HepG2 (cell line): ENCODE results near the gene GCDH. TPM values are rescaled to one million over a fixed set of nuclear protein-coding genes. Genes with fewer than 3 reads are reported as not detected.
A peak's percentile ranks its signal among the peaks of the same experiment; 100 is the strongest.

ENCODE experiments used
- AFF4 ChIP-seq: sonication (generic); formaldehyde crosslinking; IDR thresholded peaks from 2 replicates; pipeline ENCODE4 v1.4.0; 2020; ENCODE audit warnings: missing genetic modification reagents
- DDIT3 ChIP-seq: sonication (generic); formaldehyde crosslinking; IDR thresholded peaks from 2 replicates; pipeline ENCODE4 v1.4.0; 2020; ENCODE audit warnings: mild to moderate bottlenecking, missing genetic modification reagents
- FOSL2 ChIP-seq: sonication (generic); formaldehyde crosslinking; IDR thresholded peaks from 2 replicates; pipeline ENCODE4 v1.4.0; 2020; ENCODE audit warnings: missing genetic modification reagents
- GATAD1 ChIP-seq: IDR thresholded peaks from 2 replicates; pipeline ENCODE4 v1.6.1; 2016; ENCODE audit warnings: missing genetic modification reagents, missing compliant biosample characterization
- GPN1 ChIP-seq: sonication (generic); formaldehyde crosslinking; IDR thresholded peaks from 2 replicates; pipeline ENCODE4 v1.5.1; 2020; ENCODE audit warnings: missing genetic modification reagents, borderline replicate concordance
- HMG20B ChIP-seq: conservative IDR thresholded peaks from 2 replicates; pipeline ENCODE4 v1.6.1; 2016; ENCODE audit warnings: missing genetic modification reagents, missing compliant biosample characterization
- JUN ChIP-seq: sonication (generic); formaldehyde crosslinking; IDR thresholded peaks from 2 replicates; pipeline ENCODE4 v1.4.0; 2020; ENCODE audit warnings: mild to moderate bottlenecking, missing genetic modification reagents
- MED13 ChIP-seq: sonication (generic); formaldehyde crosslinking; IDR thresholded peaks from 2 replicates; pipeline ENCODE4 v1.5.0; 2020; ENCODE audit warnings: missing genetic modification reagents
- MIER2 ChIP-seq: IDR thresholded peaks from 2 replicates; pipeline ENCODE4 v1.6.1; 2016; ENCODE audit warnings: missing biosample characterization, missing genetic modification reagents
- NFAT5 ChIP-seq: sonication (generic); formaldehyde crosslinking; IDR thresholded peaks from 2 replicates; pipeline ENCODE4 v1.4.0; 2020; ENCODE audit warnings: missing genetic modification reagents
- RAD51 ChIP-seq: fragments of 450-650 bp; IDR thresholded peaks from 2 replicates; pipeline ENCODE4 v1.6.1; 2016; ENCODE audit warnings: borderline replicate concordance
- SYNCRIP ChIP-seq: fragments of 200-400 bp; formaldehyde crosslinking; IDR thresholded peaks from 2 replicates; pipeline ENCODE4 v1.6.1; 2018; ENCODE audit warnings: mild to moderate bottlenecking, low read depth, low read length; ENCODE audit not compliant: insufficient read depth
- TBP ChIP-seq: sonication (generic); formaldehyde crosslinking; IDR thresholded peaks from 2 replicates; pipeline ENCODE4 v1.5.0; 2020; ENCODE audit warnings: missing genetic modification reagents
- ZKSCAN8 ChIP-seq: IDR thresholded peaks from 2 replicates; pipeline ENCODE4 v1.6.1; 2016; ENCODE audit warnings: borderline replicate concordance, missing genetic modification reagents, missing compliant biosample characterization
- ZNF101 ChIP-seq: sonication (generic); formaldehyde crosslinking; IDR thresholded peaks from 2 replicates; pipeline ENCODE4 v1.4.0; 2020; ENCODE audit warnings: mild to moderate bottlenecking, low read depth, missing genetic modification reagents, borderline replicate concordance
- ZNF292 ChIP-seq: sonication (generic); formaldehyde crosslinking; IDR thresholded peaks from 2 replicates; pipeline ENCODE4 v1.8.1; 2022; ENCODE audit warnings: mild to moderate bottlenecking, low read depth, missing genetic modification reagents, borderline replicate concordance
- ZNF329 ChIP-seq: sonication (generic); formaldehyde crosslinking; IDR thresholded peaks from 2 replicates; pipeline ENCODE4 v1.9.0; 2021; ENCODE audit warnings: low read depth, mild to moderate bottlenecking, missing genetic modification reagents
- ZNF615 ChIP-seq: sonication (generic); formaldehyde crosslinking; IDR thresholded peaks from 2 replicates; pipeline ENCODE4 v1.5.0; 2020; ENCODE audit warnings: mild to moderate bottlenecking, missing genetic modification reagents, borderline replicate concordance
- ZNF740 ChIP-seq: sonication (generic); formaldehyde crosslinking; IDR thresholded peaks from 2 replicates; pipeline ENCODE4 v1.4.0; 2020; ENCODE audit warnings: missing genetic modification reagents
- ZNF790 ChIP-seq: sonication (generic); formaldehyde crosslinking; IDR thresholded peaks from 2 replicates; pipeline ENCODE4 v1.8.0; 2022; ENCODE audit warnings: missing genetic modification reagents, mild to moderate bottlenecking, borderline replicate concordance
- ZSCAN9 ChIP-seq: IDR thresholded peaks from 2 replicates; pipeline ENCODE4 v1.6.1; 2016; ENCODE audit warnings: borderline replicate concordance
- polyA plus RNA-seq, 8 experiments: library from polyadenylated mRNA; depleted of rRNA in 3 of 8; stranded (reverse) in 7 of 8; unstranded in 1 of 8; fragments of >200 nt; fragmentation: Illumina TruSeq in 4 of 8; extraction: Trizol in 4 of 8; gene quantifications; 2 replicates each; pipeline versions ENCODE4 v1.2.1 to v1.2.3, GENCODE V29; 2011 to 2016; ENCODE audit warnings: low read depth in 4 of 8, missing spikeins in 1 of 8, mixed read lengths in 1 of 8; ENCODE audit not compliant: insufficient read depth in 1 of 8
- total RNA-seq, 5 experiments: library from RNA; depleted of rRNA; stranded (reverse); fragments of >200 nt; fragmentation: Illumina TruSeq; extraction: Trizol; gene quantifications; 2 replicates each; pipeline ENCODE4 v1.2.3, GENCODE V29; 2016; ENCODE audit warnings: low read depth in 1 of 5

The GCDH gene
- total and polyA plus RNA-seq, 2 of the 13 experiments (the other 11 are each of a cell fraction or from before 2014, with no cell fraction given), result 15.1 to 38.0 TPM

GRCh38 chr19:12933287-12934072, 42.5 kb downstream of the GCDH start, which contains the start of gene FARSA (continued):
- TF ChIP-seq NFAT5, result peak; percentile 23; the same call in 1 of the 2 replicates
- TF ChIP-seq ZNF329, result peak; percentile 80; the same call in 1 of the 2 replicates
- TF ChIP-seq ZKSCAN8 (CRISPR knock-in tag), result no peak
- no peak for TF ChIP-seq ZNF740 (CRISPR knock-in tag)
- TF ChIP-seq RAD51, result no peak
- TF ChIP-seq FOSL2 (CRISPR knock-in tag), result peak; percentile 51; the same call in 1 of the 2 replicates
- TF ChIP-seq MED13 (CRISPR knock-in tag), result no peak
- TF ChIP-seq ZSCAN9, result no peak; the same call in 1 of the 2 replicates
- TF ChIP-seq MIER2 (CRISPR knock-in tag), result peak; percentile 33; the same call in 1 of the 2 replicates
- no peak for TF ChIP-seq JUN (CRISPR knock-in tag)
- no peak; the same call in 1 of the 2 replicates for TF ChIP-seq GPN1 (CRISPR knock-in tag)
- peak; percentile 70; the same call in 1 of the 2 replicates for TF ChIP-seq ZNF790
- no peak; the same call in 1 of the 2 replicates for TF ChIP-seq AFF4
- TF ChIP-seq HMG20B (CRISPR knock-in tag), result no peak
- TF ChIP-seq ZNF292, result no peak
- no peak for TF ChIP-seq ZNF101 (CRISPR knock-in tag)
- TF ChIP-seq SYNCRIP, result no peak
- no peak for TF ChIP-seq ZNF615 (CRISPR knock-in tag)
- TF ChIP-seq TBP, result no peak
- TF ChIP-seq DDIT3 (CRISPR knock-in tag), result no peak
- TF ChIP-seq GATAD1, result peak; percentile 92
